Measurements from ENCODE around the gene BAD. TPM values are rescaled to one million over a fixed set of nuclear protein-coding genes. Genes with fewer than 3 reads are reported as not detected.

Gene BAD
- total RNA-seq, 4 donors from 2014 or later, result 93.9 to 154 (median 139) TPM

GRCh38 chr11:64318766-64319761 lies 34.6 kb upstream of the BAD start:
- H3K4me1 ChIP-seq, result peaks cover 4 to 51% (median 41%) of the 10 kb centered on the region in 4 donors
- 16 to 22% methylated on average over 12 to 18 of the region's 19 CpGs for WGBS, 2 donors (ENCODE audit: low coverage in 1 of 2)
- peak overlapping the region; percentile 95 to 99 (median 96) for H3K27ac ChIP-seq
- in situ Hi-C loops (cut with MboI; ENCODE audit: low pct_ligation_motif_present in 1 of 4, low pct_unique_long_range_greater_than_20kb in 1 of 4, low sequenced_read_pairs in 3 of 4), result no loop called here
- no peaks in the 10 kb centered on the region for H3K9me3 ChIP-seq
- peak; percentile 41 for DNase-seq
- no peak for TF ChIP-seq CTCF (IDR thresholded peaks at IDR 0.05)
- peaks cover 0 to 11% (median 3%) of the 10 kb centered on the region in 4 donors for H3K36me3 ChIP-seq
- intact Hi-C loops (cut with DNase I; ENCODE audit: low total_unique reads), result no loop called here
- H3K4me3 ChIP-seq, result peak overlapping the region; percentile 51 to 91 (median 72)
- no peaks in the 10 kb centered on the region for H3K27me3 ChIP-seq

GRCh38 chr11:64317961-64318765 lies 33.7 kb upstream of the BAD start, which contains the start of gene PRDX5:
Gene PRDX5 (plus strand): TSS chr11:64318121. CDS start chr11:64318216, 95 bp downstream.
- intact Hi-C loops (cut with DNase I; ENCODE audit: low total_unique reads) (no loop called here), in situ Hi-C loops (cut with MboI; ENCODE audit: low pct_ligation_motif_present in 1 of 4, low pct_unique_long_range_greater_than_20kb in 1 of 4, low sequenced_read_pairs in 3 of 4) (no loop called here)
- Histone ChIP-seq H3K9me3 (no peaks in the 10 kb centered on the region), H3K4me3 (peak within 1 kb of the TSS; percentile 51 to 91 (median 72)), H3K27ac (peak within 1 kb of the TSS; percentile 95 to 99 (median 96)), H3K4me1 (peaks cover 4 to 55% (median 43%) of the 10 kb centered on the region in 4 donors), H3K36me3 (peaks cover 0 to 11% (median 3%) of the 10 kb centered on the region in 4 donors), H3K27me3 (no peaks in the 10 kb centered on the region)
- WGBS, 2 donors (ENCODE audit: low coverage in 1 of 2), result 0% methylated on average over 6 to 47 of the region's 61 CpGs
- peak; percentile 97 for DNase-seq
- TF ChIP-seq POLR2A (IDR thresholded peaks at IDR 0.05) (peak; percentile 96), CTCF (IDR thresholded peaks at IDR 0.05) (peak in 4 of 5 experiments; percentile 19 to 73 (median 34)), POLR2AphosphoS5 (IDR thresholded peaks at IDR 0.05) (peak; percentile 96), EP300 (IDR thresholded peaks at IDR 0.05; ENCODE audit: low read depth) (no peak)

- Histone ChIP-seq H3K9me3 (no peaks in the 10 kb centered on the region), H3K36me3 (peaks cover 0 to 11% (median 3%) of the 10 kb centered on the region in 4 donors), H3K4me1 (peaks cover 4 to 61% (median 42%) of the 10 kb centered on the region in 4 donors), H3K27me3 (no peaks in the 10 kb centered on the region), H3K27ac (peak within 1 kb of the TSS; percentile 95 to 99 (median 96)), H3K4me3 (peak within 1 kb of the TSS; percentile 51 to 91 (median 72))
- WGBS, 2 donors (ENCODE audit: low coverage in 1 of 2), result 0% methylated on average over 43 of the region's 43 CpGs; no CpG with 5 or more reads in 1 of the 2 donors
- intact Hi-C loops (cut with DNase I; ENCODE audit: low total_unique reads) (no loop called here), in situ Hi-C loops (cut with MboI; ENCODE audit: low pct_ligation_motif_present in 1 of 4, low pct_unique_long_range_greater_than_20kb in 1 of 4, low sequenced_read_pairs in 3 of 4) (no loop called here)
- peak; percentile 96 for DNase-seq
- TF ChIP-seq POLR2A (IDR thresholded peaks at IDR 0.05), result peak; percentile 85
- TF ChIP-seq POLR2AphosphoS5 (IDR thresholded peaks at IDR 0.05), result peak; percentile 86 to 94 (median 91)
- TF ChIP-seq EP300 (IDR thresholded peaks at IDR 0.05; ENCODE audit: low read depth), result peak; percentile 20
- TF ChIP-seq CTCF (IDR thresholded peaks at IDR 0.05), result no peak
These were observed 33.0 kb upstream of the BAD start, which contains the start of gene TRMT112 for GRCh38 chr11:64317325-64317960. Gene TRMT112 (minus strand): TSS chr11:64317559. CDS start chr11:64317526, 33 bp downstream.

Data from transverse colon (tissue), 4 donors.